Measurements from ENCODE around the gene PNMA6F. TPM values are rescaled to one million over a fixed set of nuclear protein-coding genes. Genes with fewer than 3 reads are reported as not detected.
"Not testable (repeated sequence)": the region's sequence is repeated elsewhere in the genome, so short reads cannot be mapped to it uniquely, and the experiment has no call there.

The PNMA6F gene
- polyA plus RNA-seq, 1 of the 3 experiments (the other 2 are of a cell fraction): not detected

DNA sequence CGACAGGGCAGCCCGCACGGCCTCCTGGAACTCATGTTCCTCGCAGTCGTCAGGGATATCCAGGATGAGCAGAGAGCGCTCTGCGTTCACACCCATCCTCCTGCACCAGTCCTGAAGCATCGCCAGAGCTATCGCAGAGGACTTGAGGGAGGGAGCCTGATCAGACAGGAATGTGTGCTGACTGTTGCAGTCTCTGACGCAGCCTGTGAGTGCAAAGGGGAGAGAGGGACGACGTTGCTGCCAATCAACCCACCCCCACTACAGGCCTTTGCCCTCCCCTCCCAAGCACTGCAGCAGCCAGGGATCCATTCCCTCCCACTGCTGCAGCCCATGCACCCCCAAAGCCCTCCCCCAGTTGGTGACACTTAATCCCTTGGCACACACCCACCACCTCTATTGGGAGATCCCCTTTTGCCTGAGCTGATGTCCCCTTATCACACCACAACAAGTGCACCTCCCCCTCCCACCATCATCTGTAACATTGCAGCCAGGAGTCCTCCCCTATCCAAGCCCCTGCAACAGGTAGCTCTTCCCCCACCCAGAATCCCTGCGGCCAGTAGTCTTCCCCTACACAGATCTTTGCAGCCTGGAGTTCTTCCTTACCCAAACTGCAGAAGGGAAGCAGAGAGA, 897 bp downstream of the PNMA6F start:
- Histone ChIP-seq H3K9me2 (no peaks in the 10 kb centered on the region), H3F3A (replicated peaks; ENCODE audit: insufficient read depth) (no peaks in the 10 kb centered on the region), H2AFZ (ENCODE audit: low read depth) (no peak overlapping the region), H3K27me3 (ENCODE audit: insufficient read depth) (peaks cover 8% of the 10 kb centered on the region; the same call in 1 of the 2 replicates), H3K79me2 (ENCODE audit: insufficient read depth) (no peaks in the 10 kb centered on the region), H3K4me1 (ENCODE audit: control insufficient read depth in 1 of 2, insufficient read depth in 2 of 2, low read depth in 1 of 2, low read length in 1 of 2) (no peaks in the 10 kb centered on the region), H3K9ac (no peak overlapping the region), H3K36me3 (replicated peaks in 1 of 2; ENCODE audit: control insufficient read depth in 1 of 2, insufficient read depth in 2 of 2, low read length in 1 of 2) (no peaks in the 10 kb centered on the region), H4K20me1 (ENCODE audit: insufficient read depth) (no peaks in the 10 kb centered on the region), H3K27ac (ENCODE audit: low read depth in 2 of 2, low read length in 1 of 2) (no peak overlapping the region), H3K4me3 (ENCODE audit: low read depth in 2 of 2, low read length in 1 of 2) (no peak overlapping the region), H3K9me3 (no peaks in the 10 kb centered on the region), H3K4me2 (no peak overlapping the region)
- POLR2A ChIA-PET: no interaction called here
- DNase-seq: no peak
- CTCF ChIA-PET: no interaction called here
- WGBS (ENCODE audit: low lambda C conversion rate): 3% methylated on average over 3 of the region's 13 CpGs
- TF ChIP-seq YY1 (IDR thresholded peaks at IDR 0.05; ENCODE audit: low read depth) (no peak), NRF1 (IDR thresholded peaks at IDR 0.05; ENCODE audit: low read depth, low read length) (no peak), JUND (IDR thresholded peaks at IDR 0.05) (no peak), SMC3 (IDR thresholded peaks at IDR 0.05; ENCODE audit: low read depth, low read length) (no peak), TCF12 (IDR thresholded peaks at IDR 0.05) (no peak), GATA2 (CRISPR knock-in tag; IDR thresholded peaks at IDR 0.05) (no peak), RAD21 (IDR thresholded peaks at IDR 0.05; ENCODE audit: low read length) (no peak), SIN3A (IDR thresholded peaks at IDR 0.05; ENCODE audit: borderline replicate concordance, low read depth, low read length) (no peak), RXRA (IDR thresholded peaks at IDR 0.05; ENCODE audit: borderline replicate concordance, low read depth) (no peak), FOSL2 (IDR thresholded peaks at IDR 0.05; ENCODE audit: borderline replicate concordance, low read depth) (no peak), FOXJ3 (CRISPR knock-in tag; IDR thresholded peaks at IDR 0.05) (no peak), FOXM1 (IDR thresholded peaks at IDR 0.05; ENCODE audit: low read depth) (no peak)
- TF ChIP-seq, protein P1, sequence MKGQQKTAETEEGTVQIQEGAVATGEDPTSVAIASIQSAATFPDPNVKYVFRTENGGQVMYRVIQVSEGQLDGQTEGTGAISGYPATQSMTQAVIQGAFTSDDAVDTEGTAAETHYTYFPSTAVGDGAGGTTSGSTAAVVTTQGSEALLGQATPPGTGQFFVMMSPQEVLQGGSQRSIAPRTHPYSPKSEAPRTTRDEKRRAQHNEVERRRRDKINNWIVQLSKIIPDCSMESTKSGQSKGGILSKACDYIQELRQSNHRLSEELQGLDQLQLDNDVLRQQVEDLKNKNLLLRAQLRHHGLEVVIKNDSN (IDR thresholded peaks at IDR 0.05; ENCODE audit: borderline replicate concordance, low read depth): no peak
- TF ChIP-seq, protein P2, sequence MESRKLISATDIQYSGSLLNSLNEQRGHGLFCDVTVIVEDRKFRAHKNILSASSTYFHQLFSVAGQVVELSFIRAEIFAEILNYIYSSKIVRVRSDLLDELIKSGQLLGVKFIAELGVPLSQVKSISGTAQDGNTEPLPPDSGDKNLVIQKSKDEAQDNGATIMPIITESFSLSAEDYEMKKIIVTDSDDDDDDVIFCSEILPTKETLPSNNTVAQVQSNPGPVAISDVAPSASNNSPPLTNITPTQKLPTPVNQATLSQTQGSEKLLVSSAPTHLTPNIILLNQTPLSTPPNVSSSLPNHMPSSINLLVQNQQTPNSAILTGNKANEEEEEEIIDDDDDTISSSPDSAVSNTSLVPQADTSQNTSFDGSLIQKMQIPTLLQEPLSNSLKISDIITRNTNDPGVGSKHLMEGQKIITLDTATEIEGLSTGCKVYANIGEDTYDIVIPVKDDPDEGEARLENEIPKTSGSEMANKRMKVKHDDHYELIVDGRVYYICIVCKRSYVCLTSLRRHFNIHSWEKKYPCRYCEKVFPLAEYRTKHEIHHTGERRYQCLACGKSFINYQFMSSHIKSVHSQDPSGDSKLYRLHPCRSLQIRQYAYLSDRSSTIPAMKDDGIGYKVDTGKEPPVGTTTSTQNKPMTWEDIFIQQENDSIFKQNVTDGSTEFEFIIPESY (IDR thresholded peaks at IDR 0.05; ENCODE audit: borderline replicate concordance, low read depth): no peak
- TF ChIP-seq, protein P3, sequence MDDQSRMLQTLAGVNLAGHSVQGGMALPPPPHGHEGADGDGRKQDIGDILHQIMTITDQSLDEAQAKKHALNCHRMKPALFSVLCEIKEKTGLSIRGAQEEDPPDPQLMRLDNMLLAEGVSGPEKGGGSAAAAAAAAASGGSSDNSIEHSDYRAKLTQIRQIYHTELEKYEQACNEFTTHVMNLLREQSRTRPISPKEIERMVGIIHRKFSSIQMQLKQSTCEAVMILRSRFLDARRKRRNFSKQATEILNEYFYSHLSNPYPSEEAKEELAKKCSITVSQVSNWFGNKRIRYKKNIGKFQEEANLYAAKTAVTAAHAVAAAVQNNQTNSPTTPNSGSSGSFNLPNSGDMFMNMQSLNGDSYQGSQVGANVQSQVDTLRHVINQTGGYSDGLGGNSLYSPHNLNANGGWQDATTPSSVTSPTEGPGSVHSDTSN (IDR thresholded peaks at IDR 0.05): no peak
- TF ChIP-seq, protein P4, sequence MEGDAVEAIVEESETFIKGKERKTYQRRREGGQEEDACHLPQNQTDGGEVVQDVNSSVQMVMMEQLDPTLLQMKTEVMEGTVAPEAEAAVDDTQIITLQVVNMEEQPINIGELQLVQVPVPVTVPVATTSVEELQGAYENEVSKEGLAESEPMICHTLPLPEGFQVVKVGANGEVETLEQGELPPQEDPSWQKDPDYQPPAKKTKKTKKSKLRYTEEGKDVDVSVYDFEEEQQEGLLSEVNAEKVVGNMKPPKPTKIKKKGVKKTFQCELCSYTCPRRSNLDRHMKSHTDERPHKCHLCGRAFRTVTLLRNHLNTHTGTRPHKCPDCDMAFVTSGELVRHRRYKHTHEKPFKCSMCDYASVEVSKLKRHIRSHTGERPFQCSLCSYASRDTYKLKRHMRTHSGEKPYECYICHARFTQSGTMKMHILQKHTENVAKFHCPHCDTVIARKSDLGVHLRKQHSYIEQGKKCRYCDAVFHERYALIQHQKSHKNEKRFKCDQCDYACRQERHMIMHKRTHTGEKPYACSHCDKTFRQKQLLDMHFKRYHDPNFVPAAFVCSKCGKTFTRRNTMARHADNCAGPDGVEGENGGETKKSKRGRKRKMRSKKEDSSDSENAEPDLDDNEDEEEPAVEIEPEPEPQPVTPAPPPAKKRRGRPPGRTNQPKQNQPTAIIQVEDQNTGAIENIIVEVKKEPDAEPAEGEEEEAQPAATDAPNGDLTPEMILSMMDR (IDR thresholded peaks at IDR 0.05): no peak
- TF ChIP-seq, protein P5, sequence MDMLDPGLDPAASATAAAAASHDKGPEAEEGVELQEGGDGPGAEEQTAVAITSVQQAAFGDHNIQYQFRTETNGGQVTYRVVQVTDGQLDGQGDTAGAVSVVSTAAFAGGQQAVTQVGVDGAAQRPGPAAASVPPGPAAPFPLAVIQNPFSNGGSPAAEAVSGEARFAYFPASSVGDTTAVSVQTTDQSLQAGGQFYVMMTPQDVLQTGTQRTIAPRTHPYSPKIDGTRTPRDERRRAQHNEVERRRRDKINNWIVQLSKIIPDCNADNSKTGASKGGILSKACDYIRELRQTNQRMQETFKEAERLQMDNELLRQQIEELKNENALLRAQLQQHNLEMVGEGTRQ (IDR thresholded peaks at IDR 0.05; ENCODE audit: borderline replicate concordance, low read depth, low read length): no peak

DNA sequence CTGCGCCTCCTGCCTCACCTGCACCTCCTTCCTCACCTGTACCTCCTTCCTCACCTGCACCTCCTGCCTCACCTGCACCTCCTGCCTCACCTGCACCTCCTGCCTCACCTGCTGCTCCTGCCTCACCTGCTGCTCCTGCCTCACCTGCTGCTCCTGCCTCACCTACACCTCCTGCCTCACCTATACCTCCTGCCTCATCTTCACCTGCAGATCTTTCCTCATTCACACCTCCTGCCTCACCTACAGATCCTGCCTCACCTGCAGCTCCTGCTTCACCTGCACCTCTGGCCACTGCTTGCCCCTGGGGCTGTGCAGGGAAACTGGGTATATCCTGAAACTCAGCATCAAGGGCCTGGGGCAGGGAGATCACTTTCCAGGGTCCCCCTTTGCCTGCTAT, 1.5 kb downstream of the PNMA6F start:
- CTCF ChIA-PET: interaction anchor here (0.7 kb wide), 1 partner anchor 12 kb away, joined by 3 read pairs; no protein-coding TSS in a partner anchor
- H3K9me2 ChIP-seq; H3K79me2 ChIP-seq (ENCODE audit: insufficient read depth); H3K9me3 ChIP-seq; H3K27me3 ChIP-seq (ENCODE audit: insufficient read depth); POLR2A ChIA-PET; H4K20me1 ChIP-seq (ENCODE audit: insufficient read depth); H3K36me3 ChIP-seq (replicated peaks in 1 of 2; ENCODE audit: control insufficient read depth in 1 of 2, insufficient read depth in 2 of 2, low read length in 1 of 2); DNase-seq; H3K4me2 ChIP-seq; H3K4me1 ChIP-seq (ENCODE audit: control insufficient read depth in 1 of 2, insufficient read depth in 2 of 2, low read depth in 1 of 2, low read length in 1 of 2); H3F3A ChIP-seq (replicated peaks; ENCODE audit: insufficient read depth); H3K4me3 ChIP-seq (ENCODE audit: low read depth in 2 of 2, low read length in 1 of 2); H3K9ac ChIP-seq; H3K27ac ChIP-seq (ENCODE audit: low read depth in 2 of 2, low read length in 1 of 2); H2AFZ ChIP-seq (ENCODE audit: low read depth): not testable (repeated sequence)
- WGBS (ENCODE audit: low lambda C conversion rate): 35% methylated on average over 1 of the region's 1 CpG
